ENCODE measurements around the gene SPTLC3.

The SPTLC3 gene

GRCh38 chr20:13031751-13032150 lies 23.0 kb downstream of the SPTLC3 start:
- Histone ChIP-seq H3K27ac (replicated peaks) (no peak overlapping the region), H3K4me3 (replicated peaks; ENCODE audit: insufficient read depth, low read length) (no peak overlapping the region), H3K27me3 (ENCODE audit: insufficient read depth, poor library complexity, severe bottlenecking) (no peaks in the 10 kb centered on the region)
- TF ChIP-seq CTCF (IDR thresholded peaks at IDR 0.05; ENCODE audit: insufficient read depth, low read length) = no peak
- no peak for TF ChIP-seq SPI1 (IDR thresholded peaks at IDR 0.05; ENCODE audit: borderline replicate concordance, low read depth)
- TF ChIP-seq REST (IDR thresholded peaks at IDR 0.05; ENCODE audit: insufficient replicate concordance, low read depth) = no peak
- no peak for TF ChIP-seq GABPA (IDR thresholded peaks at IDR 0.05; ENCODE audit: low read depth)
- TF ChIP-seq POLR2AphosphoS5 (IDR thresholded peaks at IDR 0.05; ENCODE audit: low read depth) = no peak
- DNase-seq (ENCODE audit: low read depth in 1 of 2, low spot score in 1 of 2) = no peak

- TF ChIP-seq REST (IDR thresholded peaks at IDR 0.05; ENCODE audit: insufficient replicate concordance, low read depth) = no peak
- TF ChIP-seq GABPA (IDR thresholded peaks at IDR 0.05; ENCODE audit: low read depth) = no peak
- TF ChIP-seq CTCF (IDR thresholded peaks at IDR 0.05; ENCODE audit: insufficient read depth, low read length) = no peak
- no peak for TF ChIP-seq POLR2AphosphoS5 (IDR thresholded peaks at IDR 0.05; ENCODE audit: low read depth)
- Histone ChIP-seq H3K4me3 (replicated peaks; ENCODE audit: insufficient read depth, low read length) (no peak overlapping the region), H3K27ac (replicated peaks) (no peak overlapping the region), H3K27me3 (ENCODE audit: insufficient read depth, poor library complexity, severe bottlenecking) (no peaks in the 10 kb centered on the region)
- DNase-seq (ENCODE audit: low read depth in 1 of 2, low spot score in 1 of 2) = no peak
Measured at GRCh38 chr20:13034115-13034514, 25.3 kb downstream of the SPTLC3 start.

- Histone ChIP-seq H3K27ac (replicated peaks) (no peak overlapping the region), H3K4me3 (replicated peaks; ENCODE audit: insufficient read depth, low read length) (no peak overlapping the region), H3K27me3 (ENCODE audit: insufficient read depth, poor library complexity, severe bottlenecking) (no peaks in the 10 kb centered on the region)
- TF ChIP-seq SPI1 (IDR thresholded peaks at IDR 0.05; ENCODE audit: borderline replicate concordance, low read depth) (no peak), POLR2AphosphoS5 (IDR thresholded peaks at IDR 0.05; ENCODE audit: low read depth) (no peak), REST (IDR thresholded peaks at IDR 0.05; ENCODE audit: insufficient replicate concordance, low read depth) (no peak), CTCF (IDR thresholded peaks at IDR 0.05; ENCODE audit: insufficient read depth, low read length) (no peak), GABPA (IDR thresholded peaks at IDR 0.05; ENCODE audit: low read depth) (no peak)
- DNase-seq (ENCODE audit: low read depth in 1 of 2, low spot score in 1 of 2) = no peak
Measured at GRCh38 chr20:13034936-13035335, 26.2 kb downstream of the SPTLC3 start.

All from HL-60 (cell line).